Heart left ventricle (tissue), 13 donors: ENCODE data around the gene PDE10A.

ENCODE experiments used
- POLR2A ChIP-seq, 2 donors: fragments of 450-650 bp; IDR thresholded peaks; one replicate each; pipeline ENCODE4 v1.6.1; 2017; ENCODE audit warnings: antibody characterized with exemption in 2 of 2, mild to moderate bottlenecking in 2 of 2, moderate library complexity in 2 of 2
- TF ChIP-seq, protein P1 (sequence below), 12 donors: fragments of 200-600 bp; sonication (generic) in 4 of 12; IDR thresholded peaks; one replicate each; pipeline versions ENCODE4 v1.5.0 to v1.8.0; 2018 to 2022; ENCODE audit warnings: antibody characterized with exemption in 12 of 12, mild to moderate bottlenecking in 5 of 12
- donor health status: ischemic (EF 13 %, LVEDD 7.1; RV severe dilation, severe dysfunction).
- donor health status: DM: no; HTN: yes; CAD: no.
- donor health status: DM: no; HTN: no; CAD: no.
- donor health status: ischemic (EF 25% LVEDD 6.9; RV normal size, moderate dysfunction).
- donor health status: ischemic (EF 25% LVEDD 5.7; RV mildly dilated, moderate dysfunction).
- donor health status: ischemic (EF 35%, LVEDD 5.7; RV mildly dilated, moderate dysfunction).
- donor health status: nonischemic (EF 11% LVEDD 7.7; RV severe dilation, severe dysfunction).
- donor health status: DM: yes; HTN: yes; CAD: no.
- donor health status: PGD.
- donor health status: ischemic (EF 29% LVEDD 5.4; RV normal size, mild dysfunction).
- donor health status: nonischemic (EF 23%, LVEDD 6.1; RV moderate dilation, normal function).

GRCh38 chr6:165647041-165647440 is 16.0 kb downstream of the PDE10A start:
- TF ChIP-seq POLR2A (IDR thresholded peaks at IDR 0.05), result no peak
- TF ChIP-seq, protein P1, sequence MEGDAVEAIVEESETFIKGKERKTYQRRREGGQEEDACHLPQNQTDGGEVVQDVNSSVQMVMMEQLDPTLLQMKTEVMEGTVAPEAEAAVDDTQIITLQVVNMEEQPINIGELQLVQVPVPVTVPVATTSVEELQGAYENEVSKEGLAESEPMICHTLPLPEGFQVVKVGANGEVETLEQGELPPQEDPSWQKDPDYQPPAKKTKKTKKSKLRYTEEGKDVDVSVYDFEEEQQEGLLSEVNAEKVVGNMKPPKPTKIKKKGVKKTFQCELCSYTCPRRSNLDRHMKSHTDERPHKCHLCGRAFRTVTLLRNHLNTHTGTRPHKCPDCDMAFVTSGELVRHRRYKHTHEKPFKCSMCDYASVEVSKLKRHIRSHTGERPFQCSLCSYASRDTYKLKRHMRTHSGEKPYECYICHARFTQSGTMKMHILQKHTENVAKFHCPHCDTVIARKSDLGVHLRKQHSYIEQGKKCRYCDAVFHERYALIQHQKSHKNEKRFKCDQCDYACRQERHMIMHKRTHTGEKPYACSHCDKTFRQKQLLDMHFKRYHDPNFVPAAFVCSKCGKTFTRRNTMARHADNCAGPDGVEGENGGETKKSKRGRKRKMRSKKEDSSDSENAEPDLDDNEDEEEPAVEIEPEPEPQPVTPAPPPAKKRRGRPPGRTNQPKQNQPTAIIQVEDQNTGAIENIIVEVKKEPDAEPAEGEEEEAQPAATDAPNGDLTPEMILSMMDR (IDR thresholded peaks at IDR 0.05), result no peak
